ENCODE measurements around the gene FNDC10.

Gene FNDC10

GRCh38 chr1:1627829-1628753 lies 28.2 kb upstream of the FNDC10 start:
- no peak for FAIRE-seq

GRCh38 chr1:1627261-1627828 lies 27.4 kb upstream of the FNDC10 start:
- no peak for FAIRE-seq

GRCh38 chr1:1626207-1627141 lies 26.5 kb upstream of the FNDC10 start:
- FAIRE-seq = no peak

- FAIRE-seq = no peak
Observed at GRCh38 chr1:1625824-1626206, 25.9 kb upstream of the FNDC10 start.

GRCh38 chr1:1625404-1625775 lies 25.5 kb upstream of the FNDC10 start:
- no peak for FAIRE-seq

GRCh38 chr1:1624443-1625403 lies 24.8 kb upstream of the FNDC10 start:
- no peak for FAIRE-seq

- no peak for FAIRE-seq
Observed at GRCh38 chr1:1623631-1624442, 23.9 kb upstream of the FNDC10 start.

GRCh38 chr1:1623181-1623630 lies 23.3 kb upstream of the FNDC10 start:
- no peak for FAIRE-seq

GRCh38 chr1:1622788-1623094 lies 22.8 kb upstream of the FNDC10 start:
- FAIRE-seq = no peak

- no peak for FAIRE-seq
Observed at GRCh38 chr1:1622010-1622787, 22.3 kb upstream of the FNDC10 start.

GRCh38 chr1:1621173-1622009 lies 21.5 kb upstream of the FNDC10 start:
- no peak for FAIRE-seq

GRCh38 chr1:1620433-1621139 lies 20.7 kb upstream of the FNDC10 start:
- FAIRE-seq = no peak

GRCh38 chr1:1619917-1620361 lies 20.0 kb upstream of the FNDC10 start:
- FAIRE-seq = no peak

- FAIRE-seq = no peak
Observed at GRCh38 chr1:1618396-1619068, 18.6 kb upstream of the FNDC10 start.

- FAIRE-seq = no peak
Observed at GRCh38 chr1:1617925-1618324, 18.0 kb upstream of the FNDC10 start.

- FAIRE-seq = no peak
Observed at GRCh38 chr1:1617516-1617915, 17.6 kb upstream of the FNDC10 start.

GRCh38 chr1:1616838-1617237 lies 16.9 kb upstream of the FNDC10 start:
- no peak for FAIRE-seq
